Esophagus muscularis mucosa (tissue), 4 donors: ENCODE measurements around the gene SLC2A6. TPM values are rescaled to one million over a fixed set of nuclear protein-coding genes. Genes with fewer than 3 reads are reported as not detected.
A peak's percentile ranks its signal among the peaks of the same experiment; 100 is the strongest.

Experiments used
- DNase-seq: peaks from one replicate; pipeline ENCODE4 v3.0.0-alpha.2; 2017; ENCODE audit errors: extremely low spot score
- H3K27ac ChIP-seq, 4 donors: fragments of 200-600 bp; sonication (generic); replicated peaks in 1 of 4; 1 replicate in 3 of 4; 2 replicates in 1 of 4; pipeline ENCODE4 v1.5.1; 2016 to 2019; ENCODE audit warnings: mild to moderate bottlenecking in 1 of 4
- H3K27me3 ChIP-seq, 4 donors: fragments of 200-600 bp; sonication (generic); one replicate each; pipeline versions ENCODE4 v1.5.1 to v1.6.0; 2016 to 2019
- H3K36me3 ChIP-seq, 4 donors: fragments of 200-600 bp; sonication (generic); one replicate each; pipeline ENCODE4 v1.5.1; 2016 to 2019
- H3K4me1 ChIP-seq, 4 donors: fragments of 200-600 bp; sonication (generic); one replicate each; pipeline ENCODE4 v1.5.1; 2016 to 2019
- H3K4me3 ChIP-seq, 4 donors: fragments of 200-600 bp; sonication (generic); 1 replicate in 2 of 4; 2 replicates in 2 of 4; pipeline ENCODE4 v1.5.1; 2016 to 2019; ENCODE audit warnings: mild to moderate bottlenecking in 4 of 4, moderate library complexity in 1 of 4
- H3K9me3 ChIP-seq, 4 donors: fragments of 200-600 bp; sonication (generic); 1 replicate in 3 of 4; 2 replicates in 1 of 4; pipeline ENCODE4 v1.5.1; 2016 to 2019
- EP300 ChIP-seq: sonication (generic); formaldehyde crosslinking; IDR thresholded peaks from one replicate; pipeline ENCODE4 v1.6.1; 2017; ENCODE audit warnings: antibody characterized with exemption
- POLR2A ChIP-seq: fragments of 450-650 bp; IDR thresholded peaks from one replicate; pipeline ENCODE4 v1.6.1; 2017; ENCODE audit warnings: antibody characterized with exemption, moderate library complexity, mild to moderate bottlenecking, low read depth
- POLR2AphosphoS5 ChIP-seq, 2 donors: sonication (generic); formaldehyde crosslinking; IDR thresholded peaks; one replicate each; pipeline ENCODE4 v1.6.1; 2017; ENCODE audit warnings: antibody characterized with exemption in 2 of 2
- WGBS: methylation state at CpG from one replicate; pipeline ENCODE4 v1.1.5; 2018; 5-methylcytosine and 5-hydroxymethylcytosine counted together
- intact Hi-C: fragments of 100-400 bp; cut with DNase I; formaldehyde crosslinking; loops from one replicate; pipeline ENCODE4 v1.15.1; 2023
- total RNA-seq, 4 donors: library from RNA; depleted of rRNA; stranded (reverse); fragments of >200 nt; gene quantifications; one replicate each; pipeline versions ENCODE4 v1.1.0 to v1.2.1, GENCODE V29; 2016
- TF ChIP-seq, protein P1 (sequence below), 3 experiments: fragments of 200-600 bp in 2 of 3; fragments of 450-650 bp in 1 of 3; sonication (generic) in 2 of 3; IDR thresholded peaks; one replicate each; pipeline ENCODE4 v1.5.1; 2017 to 2019; ENCODE audit warnings: antibody characterized with exemption in 3 of 3, mild to moderate bottlenecking in 2 of 3, moderate library complexity in 1 of 3

SLC2A6 gene
- total RNA-seq, 4 donors from 2014 or later, result 2.9 to 8.6 (median 5.9) TPM

DNA sequence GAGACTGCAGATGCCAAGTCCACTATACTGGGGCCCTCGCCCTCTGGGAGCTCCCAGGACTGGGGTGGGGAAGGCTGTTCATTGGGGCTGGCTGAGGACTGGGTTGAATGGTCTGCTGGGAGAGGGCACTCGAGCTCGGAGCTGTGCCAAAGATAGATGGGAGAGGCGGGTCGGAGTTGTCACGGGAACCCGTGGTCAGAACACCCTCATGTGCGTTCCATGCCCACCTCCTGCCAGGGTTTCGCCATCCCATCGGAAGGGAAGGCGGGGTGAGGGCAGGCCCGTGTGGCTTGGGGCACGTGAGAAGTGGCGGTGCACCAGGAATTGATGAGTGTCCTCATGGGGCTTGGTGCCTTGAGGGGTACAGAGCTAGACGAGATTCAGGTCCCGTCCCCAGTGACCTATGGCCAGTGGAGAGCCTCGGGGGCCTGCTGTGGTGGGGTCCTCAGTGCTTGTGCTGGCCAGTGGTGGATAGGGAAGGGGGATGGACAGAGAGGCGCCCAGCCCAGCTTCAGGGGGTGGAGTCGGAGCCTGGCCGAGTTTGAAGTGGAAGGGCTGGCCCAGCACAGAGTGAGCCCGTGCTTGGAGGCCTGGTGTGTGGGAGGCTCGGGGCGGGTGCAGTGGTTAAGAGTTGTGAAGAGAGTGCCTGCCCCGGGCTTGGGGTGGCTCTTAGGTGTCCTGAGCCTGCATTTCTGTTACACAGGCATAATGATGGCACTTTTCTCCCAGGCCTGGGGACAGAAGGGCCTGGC lies 14.9 kb downstream of the SLC2A6 start:
- 79% methylated on average over 15 of the region's 24 CpGs for WGBS
- Histone ChIP-seq H3K27me3 (no peaks in the 10 kb centered on the region), H3K4me1 (peaks cover 7 to 18% (median 15%) of the 10 kb centered on the region in 4 donors), H3K4me3 (no peak overlapping the region), H3K9me3 (no peaks in the 10 kb centered on the region), H3K27ac (no peak overlapping the region), H3K36me3 (peaks cover 8 to 54% (median 30%) of the 10 kb centered on the region in 4 donors)
- no peak for TF ChIP-seq POLR2AphosphoS5 (IDR thresholded peaks at IDR 0.05)
- no peak for TF ChIP-seq POLR2A
- no peak for TF ChIP-seq EP300
- TF ChIP-seq, protein P1, sequence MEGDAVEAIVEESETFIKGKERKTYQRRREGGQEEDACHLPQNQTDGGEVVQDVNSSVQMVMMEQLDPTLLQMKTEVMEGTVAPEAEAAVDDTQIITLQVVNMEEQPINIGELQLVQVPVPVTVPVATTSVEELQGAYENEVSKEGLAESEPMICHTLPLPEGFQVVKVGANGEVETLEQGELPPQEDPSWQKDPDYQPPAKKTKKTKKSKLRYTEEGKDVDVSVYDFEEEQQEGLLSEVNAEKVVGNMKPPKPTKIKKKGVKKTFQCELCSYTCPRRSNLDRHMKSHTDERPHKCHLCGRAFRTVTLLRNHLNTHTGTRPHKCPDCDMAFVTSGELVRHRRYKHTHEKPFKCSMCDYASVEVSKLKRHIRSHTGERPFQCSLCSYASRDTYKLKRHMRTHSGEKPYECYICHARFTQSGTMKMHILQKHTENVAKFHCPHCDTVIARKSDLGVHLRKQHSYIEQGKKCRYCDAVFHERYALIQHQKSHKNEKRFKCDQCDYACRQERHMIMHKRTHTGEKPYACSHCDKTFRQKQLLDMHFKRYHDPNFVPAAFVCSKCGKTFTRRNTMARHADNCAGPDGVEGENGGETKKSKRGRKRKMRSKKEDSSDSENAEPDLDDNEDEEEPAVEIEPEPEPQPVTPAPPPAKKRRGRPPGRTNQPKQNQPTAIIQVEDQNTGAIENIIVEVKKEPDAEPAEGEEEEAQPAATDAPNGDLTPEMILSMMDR (IDR thresholded peaks at IDR 0.05), result no peak
- DNase-seq, result no peak
- intact Hi-C loops, result no loop called here

- H3K36me3 ChIP-seq, result peaks cover 4 to 47% (median 23%) of the 10 kb centered on the region in 4 donors
- H3K27ac ChIP-seq, result no peak overlapping the region
- intact Hi-C loops, result no loop called here
- no peak for DNase-seq
- no peak for TF ChIP-seq POLR2AphosphoS5 (IDR thresholded peaks at IDR 0.05)
- TF ChIP-seq, protein P1 (IDR thresholded peaks at IDR 0.05), result no peak
- TF ChIP-seq EP300, result no peak
- TF ChIP-seq POLR2A, result no peak
- no peaks in the 10 kb centered on the region for H3K27me3 ChIP-seq
- no peak overlapping the region for H3K4me3 ChIP-seq
- no peaks in the 10 kb centered on the region for H3K9me3 ChIP-seq
- peaks cover 11 to 23% (median 19%) of the 10 kb centered on the region in 4 donors for H3K4me1 ChIP-seq
- 84% methylated on average over 22 of the region's 22 CpGs for WGBS
Observed at GRCh38 chr9:133463234-133463863, 15.6 kb downstream of the SLC2A6 start.

GRCh38 chr9:133461975-133462374 lies 16.9 kb downstream of the SLC2A6 start:
- DNase-seq, result no peak
- no peak overlapping the region for H3K4me3 ChIP-seq
- WGBS, result 100% methylated on average over 1 of the region's 4 CpGs
- no peaks in the 10 kb centered on the region for H3K27me3 ChIP-seq
- no peak overlapping the region for H3K27ac ChIP-seq
- TF ChIP-seq EP300 (no peak), POLR2A (no peak), POLR2AphosphoS5 (IDR thresholded peaks at IDR 0.05) (no peak)
- TF ChIP-seq, protein P1 (IDR thresholded peaks at IDR 0.05), result no peak
- H3K9me3 ChIP-seq, result no peaks in the 10 kb centered on the region
- peaks cover 11 to 23% (median 19%) of the 10 kb centered on the region in 4 donors for H3K4me1 ChIP-seq
- H3K36me3 ChIP-seq, result peaks cover 4 to 34% (median 16%) of the 10 kb centered on the region in 4 donors
- intact Hi-C loops, result no loop called here

GRCh38 chr9:133460405-133461175 lies 18.3 kb downstream of the SLC2A6 start:
- no peaks in the 10 kb centered on the region for H3K9me3 ChIP-seq
- peak overlapping the region; percentile 92 to 95 (median 94) for H3K27ac ChIP-seq
- no peaks in the 10 kb centered on the region for H3K27me3 ChIP-seq
- peaks cover 11 to 23% (median 19%) of the 10 kb centered on the region in 4 donors for H3K4me1 ChIP-seq
- peak in 1 of 2 donors; percentile 6 for TF ChIP-seq POLR2AphosphoS5 (IDR thresholded peaks at IDR 0.05)
- TF ChIP-seq EP300, result no peak
- WGBS, result 16% methylated on average over 16 of the region's 30 CpGs
- H3K4me3 ChIP-seq, result peak overlapping the region; percentile 76 to 88 (median 86)
- intact Hi-C loops, result no loop called here
- peaks cover 3 to 26% (median 14%) of the 10 kb centered on the region in 4 donors for H3K36me3 ChIP-seq
- DNase-seq, result no peak
